Neural progenitor cell (in vitro differentiated cells): ENCODE results near the gene PON1. TPM values are rescaled to one million over a fixed set of nuclear protein-coding genes. Genes with fewer than 3 reads are reported as not detected.

Experiments
- DNase-seq: peaks from one replicate; pipeline ENCODE4 v3.0.0-alpha.2; 2016; ENCODE audit warnings: low spot score
- H2AFZ ChIP-seq: fragments of 200-600 bp; sonication (generic); replicated peaks from 2 replicates; pipeline ENCODE4 v1.6.1; 2016; ENCODE audit warnings: antibody characterized with exemption
- H3F3A ChIP-seq: fragments of 200-600 bp; sonication (generic); 2 replicates; pipeline ENCODE4 v1.6.1; 2016; ENCODE audit warnings: antibody characterized with exemption, low read depth
- H3K27ac ChIP-seq: fragments of 200-600 bp; sonication (generic); 2 replicates; pipeline ENCODE4 v1.5.1; 2016; ENCODE audit warnings: mild to moderate bottlenecking
- H3K27me3 ChIP-seq: fragments of 200-600 bp; sonication (generic); 2 replicates; pipeline ENCODE4 v1.6.1; 2016; ENCODE audit warnings: mild to moderate bottlenecking, moderate library complexity
- H3K36me3 ChIP-seq: fragments of 200-600 bp; sonication (generic); 2 replicates; pipeline ENCODE4 v1.5.1; 2016
- H3K4me1 ChIP-seq: fragments of 200-600 bp; sonication (generic); 2 replicates; pipeline ENCODE4 v1.6.1; 2016; ENCODE audit warnings: mixed run types
- H3K4me2 ChIP-seq: fragments of 200-600 bp; sonication (generic); 2 replicates; pipeline ENCODE4 v1.6.1; 2016
- H3K4me3 ChIP-seq: fragments of 200-600 bp; sonication (generic); 2 replicates; pipeline ENCODE4 v1.5.1; 2016
- H3K79me2 ChIP-seq: fragments of 200-600 bp; sonication (generic); 2 replicates; pipeline ENCODE4 v1.6.1; 2016; ENCODE audit warnings: low read depth
- H3K9ac ChIP-seq: fragments of 200-600 bp; sonication (generic); 2 replicates; pipeline ENCODE4 v1.6.1; 2016
- H3K9me3 ChIP-seq: fragments of 200-600 bp; sonication (generic); 2 replicates; pipeline ENCODE4 v1.5.1; 2016; ENCODE audit warnings: low read depth
- H4K20me1 ChIP-seq: fragments of 200-600 bp; sonication (generic); 2 replicates; pipeline ENCODE4 v1.6.1; 2016; ENCODE audit warnings: low read depth
- H3K27ac Mint-ChIP-seq: 3 replicates; pipeline ENCODE4 v1.8.0; 2021; ENCODE audit warnings: mixed read lengths
- H3K27me3 Mint-ChIP-seq: 2 replicates; pipeline ENCODE4 v1.8.0; 2022; ENCODE audit warnings: low read depth, mild to moderate bottlenecking, inconsistent platforms, moderate library complexity, mixed read lengths; ENCODE audit not compliant: insufficient read depth
- H3K36me3 Mint-ChIP-seq: 3 replicates; pipeline ENCODE4 v1.8.0; 2021; ENCODE audit warnings: mixed read lengths
- H3K4me1 Mint-ChIP-seq: 3 replicates; pipeline ENCODE4 v1.8.0; 2021; ENCODE audit warnings: mixed read lengths
- H3K4me3 Mint-ChIP-seq: 3 replicates; pipeline ENCODE4 v1.8.0; 2021; ENCODE audit warnings: mild to moderate bottlenecking, moderate library complexity, mixed read lengths
- H3K9me3 Mint-ChIP-seq: 3 replicates; pipeline ENCODE4 v1.8.0; 2020; ENCODE audit warnings: mixed read lengths
- EZH2 ChIP-seq: fragments of 200-600 bp; sonication (generic); IDR thresholded peaks from 2 replicates; pipeline ENCODE4 v1.6.1; 2017; ENCODE audit warnings: antibody characterized with exemption, mild to moderate bottlenecking, moderate library complexity
- EZH2phosphoT487 ChIP-seq: fragments of 200-600 bp; sonication (generic); IDR thresholded peaks from 2 replicates; pipeline ENCODE4 v1.6.1; 2017; ENCODE audit warnings: antibody characterized with exemption
- total RNA-seq: library from RNA; depleted of rRNA; stranded (reverse); fragments of >200 nt; gene quantifications from 2 replicates; pipeline ENCODE4 v1.2.3, GENCODE V29; 2015; ENCODE audit warnings: low replicate concordance
- TF ChIP-seq, protein P1 (sequence below): fragments of 200-600 bp; sonication (generic); IDR thresholded peaks from 2 replicates; pipeline ENCODE4 v1.5.1; 2017; ENCODE audit warnings: antibody characterized with exemption, mild to moderate bottlenecking

Gene PON1
- total RNA-seq, 1 donor from 2014 or later, result 1.7 TPM

DNA sequence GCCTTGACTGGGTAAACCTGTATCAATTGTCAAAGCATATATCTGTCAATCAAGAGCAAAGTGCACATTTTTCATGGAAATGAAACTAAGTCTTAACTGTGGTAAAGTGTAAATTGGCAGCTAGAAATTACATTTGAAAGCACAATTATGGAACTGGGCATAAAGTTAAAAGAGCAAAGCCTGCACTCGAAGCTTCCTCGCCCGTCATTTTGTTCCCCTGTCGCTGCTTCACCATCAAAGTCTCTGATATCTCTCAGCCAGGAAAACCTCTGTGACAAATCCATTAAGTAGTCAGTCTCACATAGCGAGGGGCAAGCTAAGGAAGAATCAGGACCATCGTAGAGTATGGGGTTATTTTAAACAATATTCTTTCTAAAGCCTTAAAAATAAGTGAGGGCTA lies 27.9 kb downstream of the PON1 start:
- H3K27ac Mint-ChIP-seq, result no peak overlapping the region
- peaks cover 3% of the 10 kb centered on the region for H3K27me3 Mint-ChIP-seq
- Histone ChIP-seq H3K4me3 (no peak overlapping the region), H4K20me1 (no peaks in the 10 kb centered on the region), H3K9me3 (no peaks in the 10 kb centered on the region), H3K4me2 (no peak overlapping the region), H3K9ac (no peak overlapping the region), H3K4me1 (no peaks in the 10 kb centered on the region), H3K79me2 (no peaks in the 10 kb centered on the region), H3F3A (no peaks in the 10 kb centered on the region), H3K36me3 (peaks cover 4% of the 10 kb centered on the region), H3K27me3 (no peaks in the 10 kb centered on the region), H3K27ac (no peak overlapping the region), H2AFZ (no peak overlapping the region)
- no peaks in the 10 kb centered on the region for H3K4me1 Mint-ChIP-seq
- no peak overlapping the region for H3K4me3 Mint-ChIP-seq
- DNase-seq, result no peak
- TF ChIP-seq, protein P1, sequence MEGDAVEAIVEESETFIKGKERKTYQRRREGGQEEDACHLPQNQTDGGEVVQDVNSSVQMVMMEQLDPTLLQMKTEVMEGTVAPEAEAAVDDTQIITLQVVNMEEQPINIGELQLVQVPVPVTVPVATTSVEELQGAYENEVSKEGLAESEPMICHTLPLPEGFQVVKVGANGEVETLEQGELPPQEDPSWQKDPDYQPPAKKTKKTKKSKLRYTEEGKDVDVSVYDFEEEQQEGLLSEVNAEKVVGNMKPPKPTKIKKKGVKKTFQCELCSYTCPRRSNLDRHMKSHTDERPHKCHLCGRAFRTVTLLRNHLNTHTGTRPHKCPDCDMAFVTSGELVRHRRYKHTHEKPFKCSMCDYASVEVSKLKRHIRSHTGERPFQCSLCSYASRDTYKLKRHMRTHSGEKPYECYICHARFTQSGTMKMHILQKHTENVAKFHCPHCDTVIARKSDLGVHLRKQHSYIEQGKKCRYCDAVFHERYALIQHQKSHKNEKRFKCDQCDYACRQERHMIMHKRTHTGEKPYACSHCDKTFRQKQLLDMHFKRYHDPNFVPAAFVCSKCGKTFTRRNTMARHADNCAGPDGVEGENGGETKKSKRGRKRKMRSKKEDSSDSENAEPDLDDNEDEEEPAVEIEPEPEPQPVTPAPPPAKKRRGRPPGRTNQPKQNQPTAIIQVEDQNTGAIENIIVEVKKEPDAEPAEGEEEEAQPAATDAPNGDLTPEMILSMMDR, result no peak
- TF ChIP-seq EZH2 (no peak), EZH2phosphoT487 (no peak)
- H3K9me3 Mint-ChIP-seq, result no peaks in the 10 kb centered on the region
- H3K36me3 Mint-ChIP-seq, result peaks cover 10% of the 10 kb centered on the region

DNA sequence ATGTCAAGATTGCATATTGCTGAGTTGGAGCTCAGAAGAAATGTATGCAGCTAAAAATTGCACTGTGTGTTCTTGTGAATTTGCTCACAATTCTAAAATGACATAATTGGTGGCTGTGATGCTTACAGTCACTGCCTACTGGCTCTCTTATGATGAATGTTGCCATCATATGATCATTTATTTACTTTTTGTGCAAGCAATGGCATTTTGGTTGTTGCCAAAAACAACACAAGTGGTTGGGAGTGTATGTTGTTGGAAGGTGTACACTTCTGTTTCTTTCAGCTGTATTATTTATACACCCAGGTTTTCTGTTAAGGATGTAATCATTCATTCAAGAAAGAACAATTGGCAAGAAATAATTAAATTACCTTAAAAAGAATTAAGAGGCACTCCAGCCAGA lies 28.9 kb downstream of the PON1 start:
- Histone ChIP-seq H3K9me3 (no peaks in the 10 kb centered on the region), H3K36me3 (peaks cover 4% of the 10 kb centered on the region), H3K79me2 (no peaks in the 10 kb centered on the region), H3K4me3 (no peak overlapping the region), H3K27ac (no peak overlapping the region), H3K9ac (no peak overlapping the region), H3K27me3 (no peaks in the 10 kb centered on the region), H4K20me1 (no peaks in the 10 kb centered on the region), H3K4me2 (no peak overlapping the region), H2AFZ (no peak overlapping the region), H3F3A (no peaks in the 10 kb centered on the region), H3K4me1 (no peaks in the 10 kb centered on the region)
- Mint-ChIP-seq H3K9me3 (no peaks in the 10 kb centered on the region), H3K36me3 (peaks cover 21% of the 10 kb centered on the region), H3K4me1 (no peaks in the 10 kb centered on the region), H3K27ac (no peak overlapping the region), H3K27me3 (peaks cover 3% of the 10 kb centered on the region), H3K4me3 (no peak overlapping the region)
- no peak for DNase-seq
- no peak for TF ChIP-seq EZH2
- TF ChIP-seq, protein P1, result no peak

DNA sequence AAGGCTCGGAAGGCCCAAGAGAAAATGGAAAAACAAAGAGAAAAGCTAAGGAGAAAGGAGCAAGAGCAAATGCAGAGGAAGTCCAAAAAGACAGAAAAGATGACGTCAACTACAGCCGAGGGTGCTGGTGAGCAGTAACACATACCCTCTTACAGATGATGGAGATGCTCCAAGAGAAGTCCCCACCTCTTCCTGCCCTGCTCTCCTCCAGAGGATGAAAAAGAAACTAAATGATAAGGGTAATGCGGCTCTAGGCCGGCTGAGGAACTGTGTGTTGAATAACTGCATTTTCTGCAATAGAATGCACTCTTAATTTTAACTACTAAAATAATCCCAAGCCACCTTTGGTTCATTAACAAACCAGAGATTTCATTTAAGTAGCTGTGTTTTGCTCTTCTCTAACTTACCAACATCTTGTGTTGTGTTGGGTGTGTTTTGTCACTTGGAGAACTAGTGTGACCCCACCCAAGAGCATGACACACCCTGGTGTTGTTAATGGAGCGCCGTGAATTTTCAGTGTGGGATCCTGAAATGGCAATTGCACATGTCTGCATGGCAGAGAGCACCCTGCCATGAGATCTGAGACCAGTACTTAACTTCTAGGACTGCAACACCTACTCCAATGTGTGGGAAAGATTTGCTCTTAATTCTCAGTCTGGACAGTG lies 34.0 kb downstream of the PON1 start:
- H3K4me1 ChIP-seq, result no peaks in the 10 kb centered on the region
- no peaks in the 10 kb centered on the region for H3F3A ChIP-seq
- no peak overlapping the region for H3K4me3 ChIP-seq
- H3K4me2 ChIP-seq, result no peak overlapping the region
- no peaks in the 10 kb centered on the region for H3K9me3 Mint-ChIP-seq
- TF ChIP-seq EZH2 (no peak), EZH2phosphoT487 (no peak)
- TF ChIP-seq, protein P1, result no peak
- H3K27me3 Mint-ChIP-seq, result peaks cover 5% of the 10 kb centered on the region
- H3K36me3 Mint-ChIP-seq, result peaks cover 34% of the 10 kb centered on the region
- no peak overlapping the region for H3K27ac ChIP-seq
- H3K4me1 Mint-ChIP-seq, result no peaks in the 10 kb centered on the region
- H3K27me3 ChIP-seq, result no peaks in the 10 kb centered on the region
- no peak for DNase-seq
- H3K27ac Mint-ChIP-seq, result no peak overlapping the region
- H3K36me3 ChIP-seq, result peaks cover 4% of the 10 kb centered on the region
- H2AFZ ChIP-seq, result no peak overlapping the region
- no peaks in the 10 kb centered on the region for H3K9me3 ChIP-seq
- no peaks in the 10 kb centered on the region for H4K20me1 ChIP-seq
- no peaks in the 10 kb centered on the region for H3K79me2 ChIP-seq
- no peak overlapping the region for H3K9ac ChIP-seq
- H3K4me3 Mint-ChIP-seq, result no peak overlapping the region
